Measurements from ENCODE around the gene CCDC127.

CCDC127 gene

DNA sequence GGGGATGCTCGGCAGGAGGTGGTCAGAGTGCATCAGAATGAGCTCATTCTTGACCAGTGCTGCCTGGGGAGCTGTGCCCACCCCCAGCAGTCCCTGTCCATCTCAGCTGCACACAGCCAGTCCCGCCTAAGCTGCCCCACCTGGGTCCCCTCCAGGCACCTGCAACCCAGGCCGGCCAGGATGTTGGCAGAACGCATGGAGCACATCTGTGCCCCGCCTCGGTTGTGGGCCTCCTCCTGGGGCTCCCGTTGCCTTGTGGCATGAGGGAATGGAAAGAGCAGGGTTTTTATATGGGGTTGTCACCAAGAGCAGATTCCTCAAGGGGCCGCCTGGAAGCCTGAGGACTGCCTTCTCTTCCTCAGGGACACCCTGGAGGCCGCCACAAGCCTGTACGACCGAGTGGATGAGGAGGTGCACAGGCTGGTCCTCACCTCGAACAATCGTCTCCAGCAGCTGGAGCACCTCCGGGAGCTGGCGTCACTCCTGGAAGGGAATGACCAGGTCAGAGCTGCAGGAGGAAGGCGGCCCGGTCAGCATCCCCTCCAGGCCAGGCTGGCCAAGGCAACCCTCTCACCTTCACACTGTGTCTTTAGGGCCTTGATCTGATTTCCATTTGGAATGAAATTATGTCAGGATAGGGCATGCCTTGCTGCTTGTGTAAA is 61.4 kb downstream of the CCDC127 start:
- DNase-seq: no peak

DNA sequence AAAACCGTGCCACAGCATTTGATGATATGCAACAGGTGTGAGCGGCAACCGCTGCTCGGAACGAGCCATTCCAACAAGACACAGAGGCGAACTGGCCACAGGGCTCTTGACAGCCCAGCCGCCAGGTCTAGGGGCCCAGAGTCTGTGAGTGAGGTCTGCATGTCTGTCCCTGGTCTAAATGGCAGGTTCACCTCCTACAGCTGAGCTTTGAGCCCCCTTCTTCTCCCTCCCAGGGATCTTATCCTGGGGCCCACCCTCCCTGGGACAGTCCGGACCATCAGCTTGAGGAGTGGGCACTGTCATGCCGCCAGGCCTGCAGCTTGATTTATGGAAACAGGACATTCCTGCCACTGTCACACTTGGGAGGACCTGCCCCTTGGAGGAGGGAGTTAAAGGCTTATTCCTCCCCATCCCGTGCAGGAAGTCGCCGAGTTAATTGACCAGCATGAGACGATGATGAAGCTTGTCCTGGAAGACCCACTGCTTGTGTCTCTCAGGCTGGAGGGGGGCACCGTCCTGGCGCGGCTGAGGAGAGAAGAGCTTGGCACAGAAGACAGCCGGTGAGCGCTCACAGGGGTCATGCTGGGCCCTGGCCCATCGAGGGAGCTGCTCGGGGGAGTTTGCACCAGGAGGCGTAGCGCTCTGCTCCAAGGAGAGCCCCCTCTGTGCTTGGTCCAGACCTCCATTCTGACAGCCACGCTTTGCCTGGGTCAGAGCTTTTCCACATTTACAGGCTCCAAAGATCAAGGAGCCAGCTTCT is 62.1 kb downstream of the CCDC127 start:
- no peak for DNase-seq

DNA sequence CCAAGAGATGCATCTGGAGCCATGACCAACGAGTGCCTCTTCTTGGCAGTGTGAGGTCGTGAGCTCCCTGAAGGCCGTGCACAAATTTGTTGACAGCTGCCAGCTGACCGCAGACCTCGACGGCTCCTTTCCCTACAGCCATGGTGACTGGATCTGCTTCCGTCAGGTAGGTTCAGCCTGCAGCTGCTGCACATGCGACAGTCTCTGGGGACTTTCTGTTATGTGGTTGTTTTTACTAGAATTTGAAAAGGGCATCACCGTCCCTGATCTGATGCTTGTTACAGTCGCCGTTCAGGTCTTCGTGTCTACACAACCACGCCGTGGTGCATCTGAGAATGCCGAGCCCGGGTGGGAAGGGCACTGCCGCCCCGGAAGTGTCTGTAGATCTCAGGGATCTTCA is 63.1 kb downstream of the CCDC127 start:
- DNase-seq: no peak

DNA sequence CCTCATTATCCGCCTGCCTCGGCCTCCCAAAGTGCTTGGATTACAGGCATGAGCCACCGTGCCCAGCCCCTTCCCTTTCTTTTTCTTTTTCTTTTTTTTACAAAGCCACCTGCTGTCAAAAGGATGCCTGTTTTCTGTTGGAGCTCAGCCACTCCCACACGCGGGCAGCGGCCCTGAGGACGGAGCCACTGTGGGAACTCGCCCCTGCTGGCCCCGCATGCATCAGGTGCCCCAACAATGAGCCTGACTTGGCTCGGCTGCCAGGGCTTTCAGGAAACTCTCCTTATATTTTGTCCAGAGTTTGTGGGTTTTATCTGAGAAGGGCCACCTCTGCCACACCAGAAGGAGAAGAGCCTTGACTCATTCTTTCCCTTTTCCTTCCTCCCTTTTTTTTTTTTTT is 63.7 kb downstream of the CCDC127 start:
- DNase-seq: no peak

DNA sequence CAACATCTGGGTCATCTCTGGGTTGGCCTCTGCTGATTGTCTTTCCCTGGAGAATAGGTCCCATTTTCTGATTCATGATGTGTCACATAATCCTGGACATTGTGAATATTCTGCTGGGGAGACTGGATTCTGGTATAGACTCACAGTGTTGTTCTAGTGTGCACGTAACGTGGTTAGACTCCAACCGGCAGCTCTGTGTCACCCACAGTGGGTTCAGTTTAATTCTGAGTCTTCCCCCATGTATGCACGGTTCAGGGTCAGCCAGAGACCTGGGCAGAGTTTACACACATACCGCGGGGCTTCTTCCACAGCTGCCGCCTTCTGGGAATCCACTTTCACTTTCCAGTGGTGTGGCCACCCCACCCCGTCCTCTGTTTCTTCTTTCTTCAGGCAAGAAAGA is 64.7 kb downstream of the CCDC127 start:
- no peak for DNase-seq

DNA sequence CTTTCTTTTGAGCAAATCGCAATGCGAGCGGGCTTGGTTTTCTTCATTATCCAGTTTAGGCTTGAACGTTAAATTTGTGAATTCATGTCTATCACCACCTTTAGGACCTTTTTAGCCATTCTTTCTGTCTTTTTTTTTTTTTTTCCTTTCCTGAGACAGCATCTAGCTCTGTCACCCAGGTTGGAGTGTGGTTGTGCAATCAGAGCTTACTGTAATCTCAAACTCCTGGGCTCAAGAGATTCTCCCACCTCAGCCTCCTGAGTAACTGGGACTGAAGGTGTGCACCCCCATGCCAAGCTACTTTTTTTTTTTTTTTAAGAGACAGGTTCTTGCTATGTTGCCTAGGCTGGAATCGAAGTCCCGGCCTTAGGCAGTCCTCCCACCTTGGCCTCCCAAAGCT is 65.9 kb downstream of the CCDC127 start:
- no peak for DNase-seq

DNA sequence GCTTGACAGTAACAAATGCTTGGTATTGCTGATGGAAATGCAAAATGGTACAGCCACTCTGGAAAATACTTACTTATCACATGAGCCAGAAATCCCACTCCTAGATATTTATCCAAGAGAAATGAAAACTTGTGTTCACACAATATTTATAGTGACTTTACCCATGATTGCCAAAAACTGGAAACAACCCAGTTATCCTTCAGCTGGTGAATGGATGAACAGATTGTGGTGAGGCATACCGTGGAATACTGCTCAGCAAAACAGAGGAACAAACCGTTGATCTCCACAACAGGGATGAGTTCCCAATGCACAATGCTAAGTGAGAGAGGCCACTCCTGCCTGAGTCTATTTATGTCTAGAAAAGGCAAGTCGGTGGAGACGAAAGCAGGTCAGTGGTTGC is 67.2 kb downstream of the CCDC127 start:
- DNase-seq: no peak

DNA sequence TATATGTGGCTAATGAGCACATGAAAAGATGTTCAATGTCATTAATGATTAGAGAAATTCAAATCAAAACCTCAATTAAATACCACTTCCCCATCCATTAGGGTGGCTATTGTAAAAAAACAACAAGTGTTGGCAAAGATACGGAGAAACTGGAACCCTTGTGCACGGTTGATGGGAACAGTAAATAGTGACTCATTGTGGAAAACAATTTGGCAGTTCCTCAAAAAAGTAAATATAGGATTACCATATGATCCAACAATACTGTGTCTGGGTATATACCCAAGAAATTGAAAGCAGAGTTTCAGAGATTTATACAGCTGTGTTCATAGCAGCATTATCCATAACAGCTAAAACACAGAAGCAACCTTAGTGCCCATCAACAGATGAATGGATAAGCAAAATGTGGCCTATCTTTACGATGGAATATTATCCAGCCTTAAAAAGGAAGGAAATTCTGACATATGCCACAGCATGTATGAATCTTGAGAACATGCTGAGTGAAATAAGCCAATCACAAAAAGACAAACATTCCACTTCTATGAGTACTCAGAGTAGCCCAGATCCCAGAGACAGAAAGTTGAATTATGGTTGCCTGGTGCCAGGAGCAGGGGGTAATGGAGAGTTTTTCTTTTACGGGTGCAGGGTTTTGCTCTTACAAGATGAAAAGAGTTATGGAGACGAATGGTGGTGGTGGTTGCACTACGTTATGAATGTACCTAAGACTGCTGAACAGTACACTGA is 68.0 kb downstream of the CCDC127 start:
- no peak for DNase-seq

DNA sequence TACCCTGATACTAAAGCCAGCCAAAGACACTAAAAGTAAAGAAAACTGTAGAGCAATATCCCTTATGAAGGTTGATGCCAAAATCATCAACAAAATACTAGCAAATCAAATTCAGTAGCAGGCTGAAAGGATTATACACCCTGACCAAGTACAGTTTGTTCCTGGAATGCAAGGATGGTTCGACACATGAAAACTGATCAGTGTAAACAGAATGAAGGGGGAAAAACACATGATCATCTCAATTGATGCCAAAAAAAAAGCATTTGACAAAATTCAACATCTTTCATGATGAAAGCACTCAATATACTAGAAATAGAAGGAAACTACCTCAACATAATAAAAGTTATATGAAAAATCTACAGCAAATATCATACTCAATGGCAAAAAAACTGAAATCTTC is 70.2 kb downstream of the CCDC127 start:
- DNase-seq: no peak
